HG02588 (cell line): ENCODE data around the gene SSBP3.
"Not testable (repeated sequence)": the region's sequence is repeated elsewhere in the genome, so short reads cannot be mapped to it uniquely, and the experiment has no call there.

Source experiments
- ATAC-seq: cut with Tn5 transposase; IDR thresholded peaks from one replicate; pipeline ENCODE4 v1.9.1; 2021; ENCODE audit warnings: mild to moderate bottlenecking, moderate library complexity; ENCODE audit not compliant: unreplicated experiment

Gene SSBP3

DNA sequence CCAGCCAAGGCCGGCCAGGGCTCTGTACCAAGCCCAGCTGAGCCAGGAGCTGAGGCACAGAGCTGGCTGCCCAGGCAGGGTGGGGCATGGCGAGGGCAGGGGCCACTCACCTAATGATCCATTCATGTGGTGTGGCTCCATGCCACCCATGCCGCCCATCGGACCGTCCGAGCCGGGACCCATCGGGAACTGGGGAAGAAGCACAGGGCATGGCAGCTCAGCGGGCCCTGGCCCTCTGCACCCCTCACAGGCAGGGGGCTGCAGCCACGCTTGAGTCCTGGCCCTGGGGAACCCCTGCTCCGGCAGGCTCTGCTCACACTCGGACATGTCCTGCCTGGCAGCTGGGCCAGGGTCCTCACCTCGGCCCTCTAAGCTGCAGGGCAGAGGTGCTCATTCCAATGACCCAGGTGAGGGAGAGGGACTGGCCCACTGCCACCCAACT lies 177.5 kb downstream of the SSBP3 start:
- ATAC-seq, result no peak

DNA sequence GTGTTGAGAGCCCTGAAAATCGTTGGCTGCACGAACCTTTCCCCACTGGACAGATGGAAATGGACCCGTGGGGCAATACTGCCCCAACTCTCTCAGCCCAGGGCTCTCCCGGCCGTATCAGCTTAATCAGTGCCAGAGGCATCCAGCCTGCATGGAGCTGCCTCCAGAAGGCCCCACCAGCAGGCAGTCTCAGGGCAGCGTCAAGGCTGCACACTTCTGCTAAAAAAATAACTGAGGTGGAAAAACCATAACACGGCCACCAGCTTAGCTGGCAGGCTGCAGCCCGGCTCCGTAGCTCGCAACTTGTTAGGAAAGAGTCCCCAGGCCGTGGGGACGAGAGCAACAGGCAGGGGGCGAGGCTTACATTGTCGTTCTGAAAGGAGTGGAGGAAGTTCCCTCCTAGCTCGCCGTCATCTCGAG lies 178.3 kb downstream of the SSBP3 start:
- no peak for ATAC-seq

DNA sequence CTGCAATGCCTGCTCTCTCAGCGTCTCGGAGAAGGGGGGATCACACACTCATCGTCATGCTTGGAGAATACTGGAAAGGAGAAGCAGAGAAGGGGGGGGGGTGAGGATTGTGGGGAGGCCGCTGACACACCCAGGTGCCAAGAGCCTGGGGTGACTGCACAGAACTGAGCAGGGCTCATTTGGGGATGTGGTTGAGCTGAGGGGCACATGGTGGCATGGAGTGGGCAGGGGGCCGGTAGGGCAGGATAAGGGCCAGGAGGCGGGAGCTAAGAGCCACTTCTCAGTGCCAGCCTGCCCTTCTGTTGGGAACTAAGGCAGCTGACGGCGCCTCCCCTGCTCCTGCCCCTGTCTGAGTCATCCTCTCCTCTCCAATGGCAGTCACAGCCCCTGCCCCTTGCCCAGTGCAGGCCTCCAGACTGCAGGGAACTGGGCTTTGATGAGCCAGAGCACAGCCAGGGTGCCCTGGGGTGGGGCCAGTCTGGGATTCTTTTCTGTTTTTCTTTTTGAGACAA lies 179.0 kb downstream of the SSBP3 start:
- ATAC-seq, result no peak

DNA sequence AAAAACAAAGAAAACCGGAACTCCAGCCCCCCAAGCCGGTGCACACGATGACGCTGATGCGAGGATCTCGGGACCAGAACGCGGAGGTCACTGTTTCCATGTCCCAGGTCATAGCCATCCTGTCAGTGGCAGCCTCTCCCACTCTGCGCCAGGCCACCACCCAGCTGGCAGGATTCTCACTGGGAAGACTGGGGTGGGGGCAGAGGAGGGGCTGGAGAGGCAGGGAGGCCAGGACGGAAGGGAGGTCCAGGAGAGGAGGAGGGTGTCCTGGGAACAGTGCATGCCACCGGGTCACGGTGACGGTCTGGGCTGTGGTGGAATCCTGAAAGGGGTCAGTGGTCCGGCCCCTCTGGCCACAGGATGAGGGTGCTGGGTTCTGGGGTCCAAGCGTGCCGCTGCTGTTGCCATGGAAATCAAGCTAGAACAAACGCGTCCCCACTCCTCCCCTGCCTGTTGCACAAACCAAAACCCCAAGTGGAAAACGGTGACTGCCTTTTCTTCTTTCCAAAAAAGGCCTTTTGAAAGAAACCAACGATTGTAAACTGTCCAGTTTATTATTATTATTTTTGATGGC lies 180.1 kb downstream of the SSBP3 start:
- ATAC-seq, result no peak

DNA sequence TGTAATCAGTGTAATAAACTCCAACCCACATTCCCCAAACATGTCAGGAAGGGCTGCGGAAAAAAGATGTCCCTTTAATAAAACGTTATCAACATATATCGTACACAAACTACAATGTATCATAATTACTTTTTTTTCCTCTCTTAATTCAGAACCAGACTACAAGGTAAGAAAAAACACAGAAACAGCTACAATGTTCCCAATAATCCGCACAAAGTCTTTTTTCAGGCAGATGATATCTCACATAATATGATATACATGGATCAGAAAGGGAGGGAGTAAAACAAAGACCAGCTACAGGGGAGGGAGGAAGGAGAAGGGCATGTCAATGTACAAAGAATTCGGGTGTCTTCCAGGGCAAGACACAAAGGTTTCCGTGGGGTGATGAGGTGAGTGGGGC lies 180.8 kb downstream of the SSBP3 start:
- ATAC-seq, result no peak

DNA sequence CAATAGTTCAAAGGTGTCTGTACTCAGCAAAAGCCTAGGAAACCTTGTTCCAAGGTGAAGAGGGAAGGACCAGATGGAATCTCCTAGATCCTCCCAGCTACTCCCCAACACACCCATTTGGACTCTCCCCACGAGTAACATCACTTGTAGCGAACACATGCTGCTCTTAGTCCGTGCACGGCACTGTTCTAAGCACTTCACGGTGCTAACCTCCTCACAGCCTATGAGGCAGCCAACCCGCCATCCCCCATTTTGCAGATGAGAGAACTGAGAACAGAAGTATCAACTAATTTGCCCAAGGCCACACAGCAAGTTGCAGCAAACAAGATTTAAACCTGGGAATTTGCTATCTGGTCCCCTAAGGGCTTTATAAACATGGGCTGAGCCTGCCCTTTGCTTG lies 182.0 kb downstream of the SSBP3 start:
- no peak for ATAC-seq

DNA sequence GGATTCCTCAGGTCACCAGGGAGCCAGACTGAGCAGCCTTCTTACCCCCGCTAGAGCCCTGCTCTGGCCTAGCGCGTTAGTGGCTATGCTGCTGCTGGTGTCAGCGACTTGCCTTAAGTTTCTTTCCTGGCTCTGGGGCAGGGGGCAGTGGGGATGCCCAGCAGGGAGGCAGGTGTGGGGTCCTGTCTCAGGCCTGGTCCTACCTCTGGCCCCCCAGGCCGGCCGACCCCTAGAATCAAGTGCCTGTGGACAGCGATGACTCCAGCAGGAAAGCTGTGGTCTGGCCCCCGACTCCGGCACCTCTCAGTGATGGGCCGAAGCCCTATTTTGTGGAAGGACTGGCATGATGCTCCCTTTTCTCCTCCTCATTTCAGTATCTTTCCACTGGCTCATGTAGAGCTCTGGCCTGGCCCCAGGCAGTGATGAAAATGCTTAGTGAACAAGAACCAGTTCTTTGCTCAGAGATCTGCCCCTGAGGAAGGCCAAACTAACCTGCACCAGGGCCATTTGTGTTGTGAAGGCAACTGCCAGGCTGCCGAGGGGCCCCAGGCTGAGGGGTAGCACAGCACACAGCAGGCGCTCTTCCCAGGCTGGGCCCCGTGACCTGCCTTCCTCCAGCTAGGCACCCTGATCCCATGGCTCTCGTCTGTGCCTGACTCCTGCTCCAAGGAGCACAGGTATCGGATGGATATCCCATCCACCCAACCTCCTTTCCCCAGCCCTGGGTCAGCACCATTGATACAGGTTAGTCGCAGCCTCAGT lies 182.6 kb downstream of the SSBP3 start:
- no peak for ATAC-seq

DNA sequence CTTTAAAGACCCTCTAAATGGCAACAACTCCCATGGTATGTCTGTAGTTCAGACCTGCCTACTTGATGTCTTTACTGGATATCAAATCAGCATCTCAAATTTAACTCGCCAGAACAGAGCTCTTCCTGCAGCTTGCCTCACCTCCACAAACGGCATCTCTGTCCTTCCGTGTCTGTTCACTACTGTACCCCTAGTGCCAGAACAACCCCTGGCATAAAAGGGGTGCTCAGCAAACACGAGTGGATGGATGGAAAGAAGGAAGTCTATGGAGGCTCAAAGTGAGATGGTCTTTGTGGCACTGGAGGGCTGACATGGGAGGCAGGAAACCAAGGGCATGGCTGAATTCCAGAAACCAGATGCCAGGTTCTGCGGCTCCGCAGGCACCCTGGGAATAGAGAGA lies 183.5 kb downstream of the SSBP3 start:
- ATAC-seq, result no peak

DNA sequence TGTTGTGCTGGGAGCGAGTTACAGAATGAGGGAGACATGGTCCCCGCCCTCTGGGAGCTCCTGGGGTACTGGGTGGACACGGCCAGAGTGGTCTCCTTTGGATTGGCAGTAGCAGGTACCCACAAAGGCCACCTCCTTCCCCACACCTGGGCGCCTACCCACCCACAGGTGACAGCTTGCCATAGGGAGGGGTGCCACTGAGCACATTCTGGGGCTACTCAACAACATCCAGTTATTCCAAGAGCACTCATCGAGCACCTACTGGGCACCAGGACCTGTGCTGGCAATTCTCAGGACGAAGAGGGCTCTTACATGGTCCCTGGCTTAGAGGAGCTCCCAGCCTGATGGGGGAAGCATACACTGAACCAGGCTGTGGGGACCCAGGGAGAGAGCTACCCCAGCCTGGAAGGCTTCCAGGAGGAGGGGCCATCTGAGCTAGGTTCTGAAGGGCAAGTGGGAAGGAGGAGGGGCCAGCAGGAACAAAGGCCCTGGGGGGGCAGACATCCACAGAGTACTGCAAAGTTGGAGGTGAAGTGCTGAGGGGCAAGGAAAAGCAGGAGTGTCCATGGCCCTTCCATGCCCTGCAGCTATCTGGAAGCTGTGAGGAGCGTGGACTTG lies 184.2 kb downstream of the SSBP3 start:
- ATAC-seq, result no peak

DNA sequence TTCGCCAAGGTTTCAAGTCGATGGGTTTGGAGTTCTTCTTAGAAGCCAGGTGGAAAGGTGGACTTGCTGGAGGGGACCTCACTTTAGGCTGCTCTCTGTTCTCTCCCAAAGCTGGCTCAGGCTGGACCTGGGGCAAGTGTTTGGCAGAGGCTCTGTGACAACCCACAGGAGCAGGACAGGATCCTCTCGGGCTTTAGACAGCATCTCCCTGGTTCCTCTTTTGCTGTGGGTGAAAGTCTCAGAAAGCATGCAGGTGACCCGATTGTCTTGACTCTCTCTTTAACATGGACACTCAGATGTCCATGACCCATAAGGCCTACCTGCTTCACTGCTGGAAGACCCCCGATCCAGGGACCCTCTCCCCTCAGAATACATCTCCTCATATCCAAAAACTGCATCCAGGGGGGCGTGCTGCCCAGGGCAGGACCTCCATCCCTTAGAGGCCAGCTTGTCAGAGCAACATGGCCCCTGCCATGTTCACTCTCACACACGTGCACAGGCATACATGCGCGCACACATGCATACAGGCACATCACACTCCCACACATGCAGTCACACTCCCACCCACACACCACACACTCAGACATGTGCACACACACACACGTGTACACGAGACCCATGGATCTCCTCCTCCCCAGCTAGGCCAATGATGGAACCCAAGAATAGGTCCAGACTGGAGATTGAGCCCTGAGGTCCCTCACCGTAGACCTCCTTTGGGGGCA lies 184.9 kb downstream of the SSBP3 start:
- ATAC-seq, result no peak

DNA sequence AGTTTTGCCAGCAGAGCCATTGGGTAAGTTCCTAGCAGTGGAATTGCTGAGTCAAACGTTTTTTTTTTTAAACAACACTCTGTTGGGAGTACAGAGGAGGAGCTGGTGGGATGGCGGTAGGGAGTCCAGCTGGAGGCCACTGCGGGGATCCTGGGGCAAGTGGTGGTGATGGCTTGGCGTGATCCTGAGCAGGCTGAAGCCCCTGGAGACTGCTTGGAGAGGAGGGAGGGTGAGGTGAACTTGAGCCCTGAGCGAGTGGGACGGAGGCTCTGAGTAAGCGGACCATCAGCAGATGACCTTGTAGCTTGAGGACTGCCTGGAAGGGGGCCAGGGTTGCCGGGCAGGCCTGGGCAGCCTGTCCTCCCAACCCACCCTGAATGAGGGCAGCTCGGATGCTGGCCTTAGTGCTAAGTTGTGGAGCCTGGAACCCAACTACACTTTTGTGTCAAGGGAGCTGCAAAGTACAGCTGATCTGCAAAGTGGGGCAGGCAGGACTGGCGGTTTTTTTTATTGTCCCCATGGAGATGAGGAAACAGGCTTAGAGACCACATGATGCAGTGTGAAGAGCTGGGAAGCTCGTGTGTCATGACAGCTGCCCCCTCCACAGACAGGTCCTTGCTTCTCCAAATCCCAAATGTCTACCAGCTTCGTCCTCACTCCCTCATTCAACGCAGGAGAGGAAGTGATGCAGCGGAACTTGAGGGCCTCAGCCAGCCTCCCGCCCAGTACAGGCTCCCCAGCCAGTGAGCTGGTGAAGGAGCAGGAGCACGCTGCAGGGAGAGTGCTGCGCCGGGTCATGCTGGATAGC lies 186.0 kb downstream of the SSBP3 start:
- no peak for ATAC-seq

DNA sequence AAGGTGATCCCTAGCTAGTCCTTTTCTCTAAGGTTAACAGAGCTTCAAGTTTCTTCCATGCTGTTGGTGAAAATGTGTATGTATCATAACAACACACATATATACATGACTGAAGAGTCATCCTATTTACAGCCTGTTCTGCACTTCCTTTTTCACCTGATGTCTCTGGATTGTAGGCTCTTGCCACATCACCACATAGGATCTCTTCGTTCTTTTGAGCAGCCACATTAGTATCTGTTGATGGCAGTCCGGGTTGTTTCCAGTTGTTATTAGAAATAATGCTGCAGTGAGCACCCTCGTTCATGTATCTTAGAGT lies 186.5 kb downstream of the SSBP3 start:
- no peak for ATAC-seq

DNA sequence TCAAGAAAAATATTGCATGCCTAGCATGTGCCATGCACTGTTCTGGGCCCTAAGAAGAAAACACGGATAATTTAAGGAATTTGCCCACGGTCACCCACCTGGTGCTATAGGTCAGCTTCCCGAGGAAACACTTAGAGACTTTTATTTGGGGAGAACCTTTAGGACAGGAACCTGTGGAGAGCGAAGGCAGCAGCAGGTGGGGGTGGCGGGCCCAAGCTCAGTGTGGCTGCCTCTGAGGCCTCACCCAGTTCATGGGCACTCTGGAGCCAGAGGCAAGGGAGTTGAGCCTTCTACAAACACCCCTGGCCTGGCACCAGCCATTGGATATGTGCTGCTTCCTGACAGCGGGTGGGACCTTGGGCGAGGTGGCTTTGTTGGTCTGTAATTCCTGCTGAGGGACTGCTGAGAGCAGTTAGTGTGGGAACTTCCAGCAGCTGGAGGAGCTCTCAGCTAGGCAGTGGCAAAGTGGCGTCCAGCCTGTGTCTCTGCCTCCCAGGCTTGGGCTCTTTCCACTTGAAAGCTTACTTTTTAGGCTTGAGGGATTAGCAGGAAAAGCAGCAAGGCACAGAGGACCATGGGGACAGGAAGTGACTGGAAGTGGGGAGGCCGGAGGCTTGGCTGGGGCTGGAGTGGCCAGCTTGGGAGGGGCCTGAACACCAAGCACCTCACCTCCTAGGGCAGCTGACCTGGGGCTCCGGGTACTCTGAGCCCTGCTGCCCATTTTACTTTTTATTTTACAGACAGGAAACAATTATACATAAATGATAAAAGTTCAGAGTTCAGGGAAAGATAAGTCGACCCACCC lies 187.1 kb downstream of the SSBP3 start:
- no peak for ATAC-seq

DNA sequence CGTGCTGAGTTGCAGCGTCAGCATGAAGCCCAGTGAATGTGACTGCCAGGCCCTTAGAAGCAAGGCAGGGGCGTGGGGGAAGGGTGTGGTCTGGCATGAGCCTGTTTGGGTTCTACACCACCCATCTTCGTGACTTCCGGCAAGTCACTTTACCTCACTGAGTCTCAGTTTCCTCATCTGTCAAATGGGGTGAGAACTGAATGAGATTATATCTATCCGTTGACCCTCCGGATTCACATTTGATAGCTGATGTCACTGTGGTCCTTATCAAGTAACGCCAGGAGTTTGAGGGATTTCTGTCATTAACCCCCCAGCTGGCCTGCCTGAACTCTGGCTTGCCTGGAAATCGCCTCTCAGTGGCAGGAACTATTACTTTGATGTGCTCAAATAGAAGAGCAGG lies 190.7 kb downstream of the SSBP3 start:
- ATAC-seq, result no peak

DNA sequence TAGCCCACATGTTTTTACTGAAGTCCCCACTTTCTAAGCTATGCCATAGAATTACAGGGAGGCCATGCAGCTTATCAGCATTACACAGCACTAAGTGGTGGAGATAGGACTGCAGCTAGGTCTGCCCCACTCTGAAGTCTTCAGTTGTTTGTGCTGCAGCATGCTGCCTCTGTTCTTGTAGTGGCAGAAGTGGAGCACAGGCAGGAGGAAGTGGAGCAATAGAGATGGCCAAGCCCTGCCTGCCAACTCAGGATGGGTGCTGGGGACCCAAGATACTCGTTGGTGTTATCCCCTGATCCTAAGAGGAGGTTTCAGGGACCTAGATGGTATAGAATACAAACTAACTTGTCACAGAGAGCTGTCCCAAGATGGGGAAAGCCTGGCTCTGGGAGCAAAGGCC lies 193.3 kb downstream of the SSBP3 start:
- no peak for ATAC-seq

DNA sequence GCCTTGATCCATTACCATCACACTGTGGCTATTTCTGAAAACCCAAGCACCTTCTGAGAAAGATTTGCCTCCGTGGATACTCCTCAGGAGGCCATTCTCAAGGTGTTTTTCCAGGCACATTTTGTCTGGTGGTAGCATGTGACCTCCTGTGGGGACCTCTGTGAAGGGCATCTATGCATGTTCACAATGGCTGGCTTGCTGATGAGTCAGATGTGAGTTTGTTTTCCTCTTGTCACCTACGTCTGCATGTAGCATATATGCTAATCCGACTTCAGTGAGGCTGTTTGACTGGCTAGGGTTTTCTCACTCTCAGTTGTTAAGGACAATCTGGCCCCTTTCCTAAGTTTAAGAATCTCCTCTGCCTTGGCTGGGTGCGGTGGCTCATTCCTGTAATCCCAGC lies 198.3 kb downstream of the SSBP3 start:
- ATAC-seq, result not testable (repeated sequence)

DNA sequence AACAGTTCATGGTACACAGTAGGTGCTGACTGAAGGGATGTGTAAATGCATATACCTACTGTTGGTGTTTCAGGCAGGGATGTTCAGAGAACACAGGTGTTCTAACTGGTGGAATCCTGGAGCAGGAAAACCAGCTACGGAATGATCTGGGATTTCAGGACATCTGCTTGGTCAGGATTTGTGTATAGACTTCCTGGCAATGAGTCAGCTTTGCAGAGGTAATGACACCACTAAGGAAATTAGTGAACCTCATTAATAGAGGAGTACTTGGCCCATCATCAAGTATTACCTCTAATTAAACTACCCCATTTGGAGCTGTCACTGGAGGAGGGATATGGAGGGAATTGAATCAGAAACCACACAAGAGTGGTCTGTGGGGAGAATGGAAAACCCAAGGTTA lies 198.9 kb downstream of the SSBP3 start:
- no peak for ATAC-seq

DNA sequence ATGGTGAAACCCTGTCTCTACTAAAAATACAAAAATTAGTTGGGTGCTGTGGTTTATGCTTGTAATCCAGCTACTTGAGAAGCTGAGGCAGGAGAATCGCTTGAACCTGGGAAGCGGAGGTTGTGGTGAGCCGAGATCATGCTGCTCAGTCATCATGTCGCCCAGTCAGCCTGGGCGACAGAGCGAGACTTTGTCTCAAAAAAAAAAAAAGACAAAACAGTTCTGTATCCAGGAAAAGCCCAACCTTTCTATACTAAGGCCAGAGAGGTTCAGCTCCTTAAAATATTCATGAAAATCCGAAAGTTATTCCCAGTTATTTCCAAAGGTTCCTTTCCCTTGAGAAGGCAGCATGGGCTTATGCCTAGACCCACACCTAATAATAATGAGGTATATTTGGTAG lies 202.0 kb downstream of the SSBP3 start:
- ATAC-seq, result no peak

DNA sequence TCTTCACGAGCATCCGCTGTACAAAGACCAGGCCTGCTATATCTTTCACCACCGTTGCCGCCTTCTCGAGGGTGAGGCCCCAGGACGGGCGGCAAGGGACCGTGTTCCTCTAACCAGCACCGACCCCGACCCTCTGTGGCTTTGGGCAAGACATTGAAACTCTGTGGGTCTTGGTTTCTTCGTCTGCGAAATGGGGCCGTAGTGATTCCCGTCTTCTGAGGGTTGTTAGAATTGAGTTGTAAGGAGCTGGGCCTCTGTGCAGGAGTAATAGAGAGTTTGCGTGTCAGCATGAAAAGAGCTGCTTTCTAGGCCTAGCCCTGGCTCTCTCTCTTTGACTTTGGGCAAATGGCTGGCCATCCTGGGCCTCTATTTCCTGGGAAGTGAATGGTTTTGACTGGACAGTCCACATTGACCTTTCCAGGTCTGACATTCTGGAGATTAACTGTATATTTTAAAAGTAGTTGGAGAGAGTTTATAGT lies 205.6 kb downstream of the SSBP3 start:
- ATAC-seq, result peak; percentile 6
